Gastrocnemius medialis (tissue), 4 donors: ENCODE measurements around the gene COL23A1. TPM values are rescaled to one million over a fixed set of nuclear protein-coding genes. Genes with fewer than 3 reads are reported as not detected.

ENCODE experiments used
- ATAC-seq, 2 donors: fragments of 150-250 bp; one replicate each; pipeline ENCODE4 v1.9.1; 2016
- DNase-seq, 2 donors: peaks; one replicate each; pipeline ENCODE4 v3.0.0-alpha.2; 2019
- H3K27ac ChIP-seq, 4 donors: fragments of 200-600 bp; sonication (generic); 1 replicate in 1 of 4; 2 replicates in 3 of 4; pipeline ENCODE4 v1.5.1; 2016 to 2018; ENCODE audit warnings: mild to moderate bottlenecking in 2 of 4, moderate library complexity in 1 of 4
- H3K27me3 ChIP-seq, 3 donors: fragments of 200-600 bp; sonication (generic) in 2 of 3; 1 replicate in 1 of 3; 2 replicates in 2 of 3; pipeline versions ENCODE4 v1.5.1 to v1.6.0; 2016 to 2019; ENCODE audit warnings: mild to moderate bottlenecking in 1 of 3, moderate library complexity in 1 of 3
- H3K36me3 ChIP-seq, 2 donors: fragments of 200-600 bp; sonication (generic) in 1 of 2; one replicate each; pipeline ENCODE4 v1.5.1; 2017 to 2018
- H3K4me1 ChIP-seq, 2 donors: fragments of 200-600 bp; sonication (generic) in 1 of 2; one replicate each; pipeline ENCODE4 v1.5.1; 2016 to 2017; ENCODE audit warnings: mild to moderate bottlenecking in 2 of 2
- H3K4me3 ChIP-seq, 4 donors: fragments of 200-600 bp; sonication (generic) in 3 of 4; 1 replicate in 1 of 4; 2 replicates in 3 of 4; pipeline ENCODE4 v1.5.1; 2016 to 2019; ENCODE audit warnings: mild to moderate bottlenecking in 2 of 4
- H3K9me3 ChIP-seq, 3 donors: fragments of 200-600 bp; sonication (generic) in 2 of 3; 1 replicate in 1 of 3; 2 replicates in 2 of 3; pipeline ENCODE4 v1.5.1; 2016 to 2019
- CTCF ChIP-seq, 5 experiments: fragments of 450-650 bp in 3 of 5; fragments of 200-600 bp in 2 of 5; sonication (generic) in 2 of 5; IDR thresholded peaks in 4 of 5; conservative IDR thresholded peaks in 1 of 5; 1 replicate in 4 of 5; 2 replicates in 1 of 5; pipeline ENCODE4 v1.5.1; 2016 to 2019; ENCODE audit warnings: antibody characterized with exemption in 5 of 5, mild to moderate bottlenecking in 3 of 5, moderate library complexity in 3 of 5
- POLR2A ChIP-seq, 2 donors: fragments of 450-650 bp; IDR thresholded peaks; one replicate each; pipeline ENCODE4 v1.6.1; 2017; ENCODE audit warnings: antibody characterized with exemption in 2 of 2, mild to moderate bottlenecking in 2 of 2, moderate library complexity in 2 of 2
- in situ Hi-C, 4 donors: fragments of 200-750 bp; cut with MboI; loops; one replicate each; pipeline versions ENCODE4 v1.15.0 to v1.8.0; 2017; ENCODE audit warnings: low sequenced_read_pairs in 4 of 4
- intact Hi-C: fragments of 100-400 bp; cut with DNase I; formaldehyde crosslinking; loops from one replicate; pipeline ENCODE4 v1.15.1; 2023; ENCODE audit warnings: low total_unique reads
- total RNA-seq, 4 donors: library from RNA; depleted of rRNA; stranded (reverse); fragments of >200 nt; gene quantifications; one replicate each; pipeline versions ENCODE4 v1.1.0 to v1.2.3, GENCODE V29; 2016

The COL23A1 gene
- total RNA-seq, 4 donors from 2014 or later: 0.62 to 1.1 (median 0.97) TPM; not detected in 1

GRCh38 chr5:178466342-178466741 is 123.9 kb downstream of the COL23A1 start:
- no peak for TF ChIP-seq POLR2A (IDR thresholded peaks at IDR 0.05)
- no peak for TF ChIP-seq CTCF (IDR thresholded peaks at IDR 0.05 in 4 of 5, conservative IDR thresholded peaks at IDR 0.05 in 1 of 5)
- Histone ChIP-seq H3K27ac (no peak overlapping the region), H3K4me3 (no peak overlapping the region), H3K9me3 (no peaks in the 10 kb centered on the region), H3K27me3 (no peaks in the 10 kb centered on the region), H3K36me3 (no peaks in the 10 kb centered on the region), H3K4me1 (no peaks in the 10 kb centered on the region)
- intact Hi-C loops (no loop called here), in situ Hi-C loops (no loop called here)
- DNase-seq (no peak), ATAC-seq (no peak)

GRCh38 chr5:178465861-178466288 is 124.3 kb downstream of the COL23A1 start:
- Histone ChIP-seq H3K27me3 (no peaks in the 10 kb centered on the region), H3K36me3 (no peaks in the 10 kb centered on the region), H3K4me1 (peaks cover 0 to 3% of the 10 kb centered on the region in 2 donors), H3K27ac (no peak overlapping the region), H3K9me3 (no peaks in the 10 kb centered on the region), H3K4me3 (no peak overlapping the region)
- intact Hi-C loops: no loop called here
- DNase-seq: no peak
- no peak for TF ChIP-seq POLR2A (IDR thresholded peaks at IDR 0.05)
- no peak for TF ChIP-seq CTCF (IDR thresholded peaks at IDR 0.05 in 4 of 5, conservative IDR thresholded peaks at IDR 0.05 in 1 of 5)
- ATAC-seq: no peak
- in situ Hi-C loops: no loop called here

GRCh38 chr5:178465228-178465860 is 124.8 kb downstream of the COL23A1 start:
- intact Hi-C loops: no loop called here
- DNase-seq: no peak
- Histone ChIP-seq H3K27me3 (no peaks in the 10 kb centered on the region), H3K4me1 (peaks cover 0 to 3% of the 10 kb centered on the region in 2 donors), H3K27ac (no peak overlapping the region), H3K9me3 (no peaks in the 10 kb centered on the region), H3K36me3 (no peaks in the 10 kb centered on the region), H3K4me3 (no peak overlapping the region)
- no peak for TF ChIP-seq CTCF (IDR thresholded peaks at IDR 0.05 in 4 of 5, conservative IDR thresholded peaks at IDR 0.05 in 1 of 5)
- TF ChIP-seq POLR2A (IDR thresholded peaks at IDR 0.05): no peak
- in situ Hi-C loops: no loop called here
- no peak for ATAC-seq

- TF ChIP-seq CTCF (IDR thresholded peaks at IDR 0.05 in 4 of 5, conservative IDR thresholded peaks at IDR 0.05 in 1 of 5) (no peak), POLR2A (IDR thresholded peaks at IDR 0.05) (no peak)
- H3K36me3 ChIP-seq: no peaks in the 10 kb centered on the region
- H3K27me3 ChIP-seq: no peaks in the 10 kb centered on the region
- in situ Hi-C loops: no loop called here
- no peak overlapping the region for H3K4me3 ChIP-seq
- H3K9me3 ChIP-seq: no peaks in the 10 kb centered on the region
- DNase-seq (no peak), ATAC-seq (no peak)
- peaks cover 0 to 3% of the 10 kb centered on the region in 2 donors for H3K4me1 ChIP-seq
- no peak overlapping the region for H3K27ac ChIP-seq
- intact Hi-C loops: loop anchor here (5.0 kb wide), 1 partner anchor 182 kb away; no protein-coding TSS in a partner anchor
Measured at GRCh38 chr5:178464431-178465048, 125.7 kb downstream of the COL23A1 start.
